Epithelial cell of proximal tubule (primary cell): ENCODE results near the gene MRPL24. TPM values are rescaled to one million over a fixed set of nuclear protein-coding genes. Genes with fewer than 3 reads are reported as not detected.

Source experiments
- DNase-seq: peaks from one replicate; pipeline ENCODE4 v3.0.0-alpha.2; 2011; ENCODE audit warnings: low read depth
- H3K4me3 ChIP-seq: 2 replicates; pipeline ENCODE4 v1.5.1; 2011; ENCODE audit warnings: low read depth, mild to moderate bottlenecking, low read length
- CTCF ChIP-seq: conservative IDR thresholded peaks from 2 replicates; pipeline ENCODE4 v1.5.1; 2012; ENCODE audit warnings: low read depth, mild to moderate bottlenecking, low read length
- total RNA-seq: library from RNA; depleted of rRNA; stranded (reverse); fragments of >200 nt; gene quantifications from 2 replicates; pipeline ENCODE4 v1.2.3, GENCODE V29; 2015

Gene MRPL24
- total RNA-seq, 1 donor from 2014 or later = 47.7 TPM

GRCh38 chr1:156711011-156711817 lies 29.7 kb downstream of the MRPL24 start:
- no peak for DNase-seq
- H3K4me3 ChIP-seq = no peak overlapping the region
- TF ChIP-seq CTCF = no peak

- no peak for DNase-seq
Measured at GRCh38 chr1:156709757-156710489, 31.0 kb downstream of the MRPL24 start.

GRCh38 chr1:156709031-156709430 lies 31.9 kb downstream of the MRPL24 start:
- H3K4me3 ChIP-seq = no peak overlapping the region
- DNase-seq = no peak
- TF ChIP-seq CTCF = no peak

More at GRCh38 chr1:156709757-156710489, 31.0 kb downstream of the MRPL24 start:
- TF ChIP-seq CTCF = no peak
- H3K4me3 ChIP-seq = no peak overlapping the region

- no peak overlapping the region for H3K4me3 ChIP-seq
- no peak for DNase-seq
- TF ChIP-seq CTCF = no peak
Measured at GRCh38 chr1:156708218-156708661, 32.6 kb downstream of the MRPL24 start.

- no peak for TF ChIP-seq CTCF
- H3K4me3 ChIP-seq = no peak overlapping the region
- DNase-seq = no peak
Measured at GRCh38 chr1:156707417-156708217, 33.3 kb downstream of the MRPL24 start.

GRCh38 chr1:156706657-156707416 lies 34.1 kb downstream of the MRPL24 start:
- H3K4me3 ChIP-seq = peak overlapping the region; percentile 55
- no peak for DNase-seq
- TF ChIP-seq CTCF = no peak
